Measurements from ENCODE around the gene DNAJA3.

GRCh38 chr16:4474192-4474961 is 48.7 kb downstream of the DNAJA3 start, which contains the start of gene NMRAL1:
- TF ChIP-seq EZH2 (IDR thresholded peaks at IDR 0.05; ENCODE audit: insufficient read depth, poor library complexity, severe bottlenecking) = no peak
- no peak for TF ChIP-seq EZH2phosphoT487 (IDR thresholded peaks at IDR 0.05; ENCODE audit: insufficient read depth, low read depth)
